Measurements from ENCODE around the gene SH3PXD2A. TPM values are rescaled to one million over a fixed set of nuclear protein-coding genes. Genes with fewer than 3 reads are reported as not detected.
A peak's percentile ranks its signal among the peaks of the same experiment; 100 is the strongest.

The SH3PXD2A gene
- total and polyA plus RNA-seq, 10 of the 15 experiments (the other 5 are each of a cell fraction or from before 2014, with no cell fraction given): 0.63 to 14.0 (median 4.4) TPM

- no peak for TF ChIP-seq DPF2 (IDR thresholded peaks at IDR 0.05)
- TF ChIP-seq PKNOX1 (IDR thresholded peaks at IDR 0.05): peak; percentile 32; the same call in 1 of the 2 replicates
- ChIA-PET RAD21 (ENCODE audit: unreplicated experiment) (no interaction called here), SMC1A (ENCODE audit: uncharacterized antibody, unreplicated experiment) (no interaction called here), CTCF (interaction anchor here (1.4 kb wide), 1 partner anchor 13 kb away, joined by 5 read pairs; no protein-coding TSS in a partner anchor), POLR2A (no interaction called here)
- FAIRE-seq (peak; percentile 13), ATAC-seq (no peak), DNase-seq (ENCODE audit: low read depth, low spot score) (no peak)
- no peak overlapping the region for H3K27ac ChIP-seq (ENCODE audit: control insufficient read depth, insufficient read depth)
- H3K4me1 ChIP-seq (ENCODE audit: control insufficient read depth, insufficient read depth, low read length): peaks cover 15% of the 10 kb centered on the region
- no peaks in the 10 kb centered on the region for H3K79me2 ChIP-seq (ENCODE audit: control insufficient read depth, insufficient read depth, low read length)
- no peak overlapping the region for H2AFZ ChIP-seq (ENCODE audit: control insufficient read depth, low read depth, low read length)
- no peaks in the 10 kb centered on the region for H3K36me3 ChIP-seq (ENCODE audit: control insufficient read depth in 2 of 2, insufficient read depth in 2 of 2, low read length in 1 of 2)
- intact Hi-C loops (cut with micrococcal nuclease; ENCODE audit: unreplicated experiment) (no loop called here), in situ Hi-C loops (cut with MboI) (no loop called here)
- no peaks in the 10 kb centered on the region for H4K20me1 ChIP-seq (ENCODE audit: control insufficient read depth, insufficient read depth)
- H3K9ac ChIP-seq (ENCODE audit: control insufficient read depth, insufficient read depth, low read length): no peak overlapping the region
- H3K4me2 ChIP-seq (ENCODE audit: control insufficient read depth, insufficient read depth): no peak overlapping the region
- H3K27me3 ChIP-seq (replicated peaks in 1 of 2; ENCODE audit: control insufficient read depth in 2 of 2, insufficient read depth in 2 of 2, low read length in 1 of 2): no peaks in the 10 kb centered on the region
- BruUV-seq (replicated peaks): no TSS peak
- no peaks in the 10 kb centered on the region for H3K9me3 ChIP-seq (replicated peaks; ENCODE audit: control insufficient read depth, insufficient read depth, low read length)
- no peak overlapping the region for H3K4me3 ChIP-seq
These were observed 155.0 kb downstream of the SH3PXD2A start for GRCh38 chr10:103700436-103700715.

- Histone ChIP-seq H3K9ac (ENCODE audit: control insufficient read depth, insufficient read depth, low read length) (no peak overlapping the region), H3K79me2 (ENCODE audit: control insufficient read depth, insufficient read depth, low read length) (no peaks in the 10 kb centered on the region), H3K4me1 (ENCODE audit: control insufficient read depth, insufficient read depth, low read length) (peaks cover 20% of the 10 kb centered on the region), H4K20me1 (ENCODE audit: control insufficient read depth, insufficient read depth) (no peaks in the 10 kb centered on the region), H3K36me3 (ENCODE audit: control insufficient read depth in 2 of 2, insufficient read depth in 2 of 2, low read length in 1 of 2) (no peaks in the 10 kb centered on the region), H3K27me3 (replicated peaks in 1 of 2; ENCODE audit: control insufficient read depth in 2 of 2, insufficient read depth in 2 of 2, low read length in 1 of 2) (no peaks in the 10 kb centered on the region), H3K4me3 (no peak overlapping the region), H3K4me2 (ENCODE audit: control insufficient read depth, insufficient read depth) (no peak overlapping the region), H3K27ac (ENCODE audit: control insufficient read depth, insufficient read depth) (no peak overlapping the region), H3K9me3 (replicated peaks; ENCODE audit: control insufficient read depth, insufficient read depth, low read length) (no peaks in the 10 kb centered on the region), H2AFZ (ENCODE audit: control insufficient read depth, low read depth, low read length) (no peak overlapping the region)
- WGBS (ENCODE audit: insufficient coverage, insufficient replicate concordance, low lambda C conversion rate, missing lambda C conversion rate): 50% methylated on average over 10 of the region's 10 CpGs
- in situ Hi-C loops (cut with MboI) (no loop called here), intact Hi-C loops (cut with micrococcal nuclease; ENCODE audit: unreplicated experiment) (loop anchor here (10.0 kb wide), 2 partner anchors 425 to 635 kb away; partner anchors contain the start of genes ITPRIP and SFR1)
- ChIA-PET SMC1A (ENCODE audit: uncharacterized antibody, unreplicated experiment) (no interaction called here), POLR2A (interaction anchor here (0.6 kb wide), 1 partner anchor 996 kb away, joined by 6 read pairs; no protein-coding TSS in a partner anchor), CTCF (interaction anchor here (1.1 to 1.6 kb wide), 3 partner anchors 11 to 14 kb away, joined by 3 to 8 read pairs (median 5); no protein-coding TSS in a partner anchor), RAD21 (ENCODE audit: unreplicated experiment) (no interaction called here)
- FAIRE-seq (no peak), DNase-seq (ENCODE audit: low read depth, low spot score) (no peak), ATAC-seq (no peak)
- no TSS peak for BruUV-seq (replicated peaks)
- no peak for TF ChIP-seq ZNF24 (IDR thresholded peaks at IDR 0.05)
- TF ChIP-seq KDM1A (IDR thresholded peaks at IDR 0.05; ENCODE audit: borderline replicate concordance): no peak
- no peak for TF ChIP-seq NR2C2 (IDR thresholded peaks at IDR 0.05; ENCODE audit: borderline replicate concordance, control insufficient read depth, insufficient read length, low read depth)
- no peak for TF ChIP-seq CREM (IDR thresholded peaks at IDR 0.05; ENCODE audit: low read depth)
- TF ChIP-seq EGR1 (IDR thresholded peaks at IDR 0.05; ENCODE audit: borderline replicate concordance in 1 of 2, low read depth in 2 of 2, low read length in 2 of 2): no peak
- TF ChIP-seq NRF1 (conservative IDR thresholded peaks at IDR 0.05; ENCODE audit: low read depth, low read length): no peak
- no peak for TF ChIP-seq BHLHE40 (IDR thresholded peaks at IDR 0.05; ENCODE audit: borderline replicate concordance in 1 of 2, low read depth in 2 of 2, low read length in 1 of 2)
- TF ChIP-seq ZNF217 (IDR thresholded peaks at IDR 0.05): no peak
- no peak for TF ChIP-seq NFYA (IDR thresholded peaks at IDR 0.05; ENCODE audit: borderline replicate concordance, low read depth, low read length)
- no peak for TF ChIP-seq BCLAF1 (IDR thresholded peaks at IDR 0.05)
- no peak for TF ChIP-seq NFYB (IDR thresholded peaks at IDR 0.05; ENCODE audit: insufficient read depth, low read depth, low read length)
These were observed 155.6 kb downstream of the SH3PXD2A start for GRCh38 chr10:103699611-103700435.

Data from GM12878 (cell line).